Left cardiac atrium (tissue), 4 donors: ENCODE results near the gene UNC45B. TPM values are rescaled to one million over a fixed set of nuclear protein-coding genes. Genes with fewer than 3 reads are reported as not detected.
"Not testable (repeated sequence)": the region's sequence is repeated elsewhere in the genome, so short reads cannot be mapped to it uniquely, and the experiment has no call there.

Experiments used
- ATAC-seq, 2 donors: fragments of 200-7000 bp; cut with Tn5 transposase; one replicate each; pipeline ENCODE4 v1.9.1; 2020; ENCODE audit warnings: mild to moderate bottlenecking in 2 of 2, moderate library complexity in 2 of 2
- DNase-seq: peaks from one replicate; pipeline ENCODE4 v3.0.0-alpha.2; 2020
- intact Hi-C, 2 donors: fragments of 100-400 bp; cut with DNase I; formaldehyde crosslinking; loops; one replicate each; pipeline versions ENCODE4 v1.14.1 to v1.15.1; 2022 to 2023
- long read RNA-seq: library from polyadenylated mRNA; unstranded; transcript quantifications from one replicate; pipeline ENCODE4 v2.0.0, GENCODE V29; 2021
- total RNA-seq, 2 donors: library from RNA; stranded (reverse); fragmentation: NEBNext Ultra II Directional; extraction: Animal tissue kit (Norgen Biotek cat#: 25700); gene quantifications; one replicate each; pipeline ENCODE4 v1.2.1, GENCODE V29; 2021
- donor health status: DM: no; HTN: yes; CAD: no.
- donor health status: DM: no; HTN: yes; CAD: no; lungs with severe emphysema.
- donor health status: DM: yes; HTN: yes; CAD: no.
- donor health status: Dilated cardiomyopathy.

UNC45B gene
- 100 to 1,000 TPM; 120 to 133 TPM for total RNA-seq
- long read RNA-seq, full-length matches to known transcripts, result 178 of 307 reads
- long read RNA-seq, partial matches to known transcripts, result 27 of 307 reads
- long read RNA-seq, other reads (novel, unspliced or antisense), result 102 of 307 reads

DNA sequence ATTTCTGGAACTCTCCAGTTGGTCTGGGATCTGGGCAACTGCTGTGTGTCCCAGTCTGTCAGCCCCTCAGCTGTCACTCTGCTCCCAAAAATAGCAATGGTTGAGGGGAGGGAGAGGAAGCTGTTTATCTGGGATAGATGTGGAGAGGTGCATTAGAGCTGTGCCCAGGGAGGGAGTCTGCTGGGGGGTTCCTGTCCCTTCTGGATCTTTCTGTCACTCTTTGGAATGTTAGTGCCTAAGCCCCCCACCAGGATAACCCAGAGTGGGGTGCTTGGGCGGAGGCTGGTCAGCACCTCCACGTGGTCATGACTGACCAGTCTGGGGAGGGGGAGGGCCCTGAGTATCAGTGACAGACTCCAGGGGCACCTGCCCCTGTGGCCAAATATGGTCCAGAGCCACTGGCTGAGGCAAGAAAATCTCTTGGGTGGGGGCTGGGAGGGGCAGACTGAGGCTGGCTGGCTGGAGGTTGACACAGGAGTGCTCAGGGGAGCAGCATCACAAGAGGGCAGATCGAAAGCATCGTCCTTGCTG, at the start of gene UNC45B:
Gene UNC45B, plus strand, starts transcription at position 443 of the 531 bp plus-strand sequence. CDS start 447 bp downstream, outside the sequence.
- intact Hi-C loops, result no loop called here
- peak; percentile 89 to 91 for ATAC-seq
- peak; percentile 59 for DNase-seq

DNA sequence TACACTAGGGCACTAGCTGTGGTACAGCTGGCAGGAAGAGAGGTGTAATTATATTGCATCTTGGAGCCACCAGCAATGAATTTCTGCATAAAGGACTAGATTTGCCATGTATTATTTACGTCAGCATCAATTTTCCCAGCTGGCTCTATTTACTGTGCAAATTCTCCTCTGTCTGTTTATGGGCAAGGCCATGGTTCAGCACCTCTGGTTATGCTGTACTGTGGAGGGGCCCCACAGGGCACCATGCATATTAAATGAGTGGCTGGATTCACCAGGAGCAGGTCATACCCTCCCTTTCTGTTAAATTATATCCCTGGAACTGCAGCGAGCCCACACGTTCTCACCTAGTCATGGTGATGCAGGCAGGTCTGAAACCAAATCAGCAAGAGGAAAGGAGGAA, 47.7 kb upstream of the UNC45B start:
- no peak for ATAC-seq

GRCh38 chr17:35101036-35101435, 46.6 kb upstream of the UNC45B start:
- DNase-seq, result no peak
- ATAC-seq, result no peak
- intact Hi-C loops, result no loop called here

More for the DNA sequence above, 47.7 kb upstream of the UNC45B start:
- DNase-seq, result no peak
- intact Hi-C loops, result no loop called here

- intact Hi-C loops, result no loop called here
- ATAC-seq (no peak), DNase-seq (no peak)
Measured at GRCh38 chr17:35101725-35102124, 45.9 kb upstream of the UNC45B start.

DNA sequence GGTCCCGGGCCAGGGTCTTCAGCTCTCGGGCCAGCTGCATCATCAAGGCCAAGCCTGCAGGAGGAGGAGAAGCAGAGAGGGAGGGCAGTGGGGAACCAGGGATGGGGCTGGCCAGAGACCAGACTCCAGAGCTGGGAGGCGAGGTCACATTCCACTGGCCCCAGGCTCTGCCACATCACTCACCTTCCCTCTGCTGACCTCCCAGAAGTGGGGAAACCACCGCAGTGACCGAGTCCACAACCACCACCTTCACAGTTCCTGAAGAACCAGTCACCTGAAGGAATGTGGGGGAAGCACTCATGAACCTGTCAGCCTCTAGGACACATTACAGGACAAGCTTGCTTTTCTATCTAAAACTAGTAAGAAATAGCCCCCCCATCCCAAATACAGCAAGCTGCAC, 44.3 kb upstream of the UNC45B start:
- ATAC-seq, result no peak
- DNase-seq, result no peak
- intact Hi-C loops, result no loop called here

GRCh38 chr17:35104844-35105450, 42.7 kb upstream of the UNC45B start:
- intact Hi-C loops, result no loop called here
- DNase-seq, result no peak
- no peak for ATAC-seq

DNA sequence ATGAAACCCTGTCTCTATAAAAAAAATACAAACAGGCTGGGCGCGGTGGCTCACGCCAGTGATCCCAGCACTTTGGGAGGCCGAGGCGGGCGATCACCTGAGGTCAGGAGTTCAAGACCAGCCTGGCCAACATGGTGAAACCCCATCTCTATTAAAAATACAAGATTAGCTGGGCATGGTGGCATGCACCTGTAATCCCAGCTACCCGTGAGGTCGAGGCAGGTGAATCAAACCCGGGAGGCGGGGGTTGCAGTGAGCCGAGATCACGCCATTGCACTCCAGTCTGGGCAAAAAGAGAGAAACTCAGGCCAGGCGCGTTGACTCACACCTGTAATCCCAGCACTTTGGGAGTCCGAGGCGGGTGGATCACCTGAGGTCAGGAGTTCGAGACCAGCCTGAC, 36.8 kb upstream of the UNC45B start:
- intact Hi-C loops, ATAC-seq, DNase-seq: not testable (repeated sequence)

DNA sequence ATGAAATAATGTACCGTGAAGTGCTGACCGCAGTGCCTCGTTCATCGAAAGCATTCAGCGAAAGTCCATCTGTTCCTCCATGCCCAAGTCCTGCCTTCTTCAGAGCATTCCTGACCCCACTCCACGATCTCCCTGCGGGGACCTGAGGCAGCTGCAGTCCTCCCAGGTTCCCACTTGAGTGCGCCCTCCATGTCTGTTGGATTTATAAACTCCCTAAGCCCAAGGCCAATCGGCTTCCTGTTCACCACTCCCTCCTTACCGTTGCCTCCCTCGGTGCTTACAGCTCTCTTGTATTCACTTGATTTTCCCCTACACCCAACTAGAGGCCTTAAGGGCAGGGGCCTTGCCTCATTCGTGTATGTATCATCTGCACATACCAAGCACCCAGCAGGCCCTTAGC, 30.8 kb upstream of the UNC45B start:
- intact Hi-C loops, result no loop called here
- ATAC-seq (no peak), DNase-seq (no peak)

DNA sequence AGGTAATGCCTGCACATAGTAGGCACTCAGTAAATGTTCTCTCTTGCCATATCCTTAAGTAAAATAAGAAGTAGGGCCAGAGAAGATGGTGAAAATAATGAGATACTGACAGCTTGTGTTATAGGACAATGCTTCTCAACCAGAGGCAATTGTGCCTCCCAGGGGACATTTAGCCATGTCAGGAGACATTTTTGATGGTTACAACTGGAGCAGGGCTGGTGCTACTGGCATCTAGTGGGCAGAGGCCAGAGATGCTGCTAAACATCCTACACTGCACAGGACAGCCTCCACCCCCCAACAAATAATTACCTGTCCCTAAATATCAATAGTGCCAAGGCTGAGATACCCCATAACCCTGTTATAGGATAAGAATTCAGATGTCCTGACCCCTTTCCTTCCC, 29.6 kb upstream of the UNC45B start:
- no peak for ATAC-seq
- intact Hi-C loops, result loop anchor here in 1 of 2 donors (2.0 kb wide), 1 partner anchor 697 kb away; no protein-coding TSS in a partner anchor
- no peak for DNase-seq

DNA sequence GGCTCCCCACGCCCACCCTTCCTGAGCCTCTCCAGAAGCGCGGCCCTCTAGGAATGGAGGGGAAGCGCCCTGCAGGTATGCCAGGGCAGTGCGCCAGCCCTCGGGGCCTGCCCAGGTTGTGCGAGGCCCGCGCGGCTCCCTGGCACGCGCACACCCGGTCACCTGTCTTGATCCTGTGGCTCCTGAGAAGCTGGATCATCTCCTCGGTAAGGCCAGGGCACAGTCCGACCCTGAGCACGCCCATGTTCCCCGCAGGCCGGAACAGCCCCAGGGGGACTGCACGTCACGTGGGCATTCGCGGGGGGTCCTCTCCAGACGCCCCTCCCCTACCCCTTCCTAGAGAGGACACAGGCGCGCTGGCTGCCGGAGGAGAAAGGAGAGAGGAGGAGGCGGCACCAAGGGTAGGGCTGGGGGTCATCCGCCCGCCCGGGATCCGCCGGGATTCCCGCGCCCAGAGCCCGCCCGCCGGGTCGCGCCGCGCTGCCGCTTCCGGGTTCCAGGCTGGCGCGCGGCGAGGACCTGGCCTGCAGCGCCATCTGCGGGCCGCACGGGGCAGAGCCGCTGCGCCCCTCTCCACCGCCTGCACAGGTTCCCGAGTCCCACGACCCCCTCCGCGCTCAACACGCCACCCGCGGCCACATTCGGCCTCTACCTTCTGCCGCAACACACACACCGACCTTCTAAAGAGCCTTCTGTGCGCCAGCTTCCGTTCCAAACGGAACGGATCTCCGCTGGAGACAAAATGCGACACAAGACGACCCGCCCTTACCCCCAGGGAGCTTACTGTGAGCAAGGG, 28.0 kb upstream of the UNC45B start, which contains the start of gene RAD51D:
Gene RAD51D, minus strand, starts transcription at position 491 of the 796 bp plus-strand sequence. Its CDS starts 247 bp downstream, at position 244.
- peak; percentile 97 for ATAC-seq
- DNase-seq, result peak; percentile 73
- intact Hi-C loops, result loop anchor here (2.0 to 10.0 kb wide), 3 partner anchors 575 to 699 kb away; no protein-coding TSS in a partner anchor

- intact Hi-C loops, result loop anchor here (5.0 to 10.0 kb wide), 2 partner anchors 577 to 579 kb away; no protein-coding TSS in a partner anchor
- no peak for ATAC-seq
- DNase-seq, result no peak
Measured at GRCh38 chr17:35121315-35121714, 26.3 kb upstream of the UNC45B start, which contains the start of gene FNDC8. TSS of gene FNDC8 (plus strand) at chr17:35121615. CDS start at chr17:35121694, 79 bp downstream.

GRCh38 chr17:35127751-35128514, 19.7 kb upstream of the UNC45B start:
- intact Hi-C loops, result loop anchor here in 1 of 2 donors (10.0 kb wide), 1 partner anchor 583 kb away; no protein-coding TSS in a partner anchor
- peak; percentile 77 to 87 for ATAC-seq
- DNase-seq, result peak; percentile 59

GRCh38 chr17:35129154-35129972, 18.3 kb upstream of the UNC45B start:
- no peak for DNase-seq
- intact Hi-C loops, result loop anchor here in 1 of 2 donors (10.0 kb wide), 1 partner anchor 585 kb away; no protein-coding TSS in a partner anchor
- peak in 1 of 2 donors; percentile 16 for ATAC-seq

GRCh38 chr17:35129973-35130351, 17.7 kb upstream of the UNC45B start:
- intact Hi-C loops, result loop anchor here in 1 of 2 donors (10.0 kb wide), 1 partner anchor 585 kb away; no protein-coding TSS in a partner anchor
- no peak for DNase-seq
- no peak for ATAC-seq

- no peak for DNase-seq
- intact Hi-C loops, result no loop called here
- no peak for ATAC-seq
Measured at GRCh38 chr17:35130392-35130791, 17.2 kb upstream of the UNC45B start.

DNA sequence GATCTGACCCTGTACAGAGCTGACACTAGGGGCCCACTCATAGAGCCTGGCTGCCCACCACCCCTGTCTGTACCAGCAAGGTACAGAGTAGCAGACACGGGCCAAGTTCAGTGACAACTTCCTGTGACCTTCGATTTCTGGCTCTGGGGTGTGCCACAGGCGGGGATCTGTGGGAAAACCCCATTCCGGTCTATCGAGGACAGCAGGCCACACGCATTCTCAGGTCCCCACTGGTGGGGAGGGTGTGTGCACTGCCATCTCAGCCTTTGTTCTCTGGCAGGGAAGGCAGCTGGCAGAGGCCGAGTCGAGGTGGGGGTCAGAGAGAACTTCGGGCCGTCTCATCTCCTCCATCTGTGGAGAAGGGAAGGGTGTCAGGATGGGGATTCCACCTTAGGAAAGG, 15.5 kb upstream of the UNC45B start:
- intact Hi-C loops, result no loop called here
- no peak for ATAC-seq
- no peak for DNase-seq

DNA sequence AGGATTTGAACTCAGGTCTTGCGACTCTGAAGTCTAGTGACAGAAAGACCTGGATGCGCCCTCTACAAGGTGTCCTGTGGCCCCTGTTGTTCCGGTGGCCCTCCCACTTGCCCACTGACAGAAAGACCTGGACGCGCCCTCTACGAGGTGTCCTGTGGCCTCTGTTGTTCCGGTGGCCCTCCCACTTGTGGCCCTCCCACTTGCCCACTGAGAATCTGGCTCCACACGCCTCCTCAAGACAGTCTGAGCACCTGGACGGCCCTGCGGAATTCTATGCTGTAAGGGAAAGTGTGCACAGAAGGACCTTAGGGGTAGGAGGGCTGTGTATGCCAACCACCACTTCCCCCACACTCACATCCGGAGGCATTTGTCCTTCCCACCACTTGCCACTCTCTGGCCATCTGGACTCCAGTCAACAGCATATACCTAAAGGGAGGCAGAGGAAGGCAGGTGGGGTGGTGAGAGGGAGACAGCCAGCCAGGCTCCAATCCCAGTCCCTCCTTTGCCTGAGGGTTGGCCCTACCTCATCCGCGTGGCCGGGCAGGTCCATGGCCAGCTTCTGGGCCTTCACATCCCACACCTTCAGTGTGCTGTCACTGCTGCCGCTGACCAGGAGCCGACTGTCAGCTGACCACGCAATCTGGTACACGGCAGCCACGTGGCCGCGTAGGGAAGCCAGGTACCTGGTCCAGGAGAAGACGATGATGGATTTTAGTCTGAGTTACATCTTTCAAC, 14.6 kb upstream of the UNC45B start:
- DNase-seq (no peak), ATAC-seq (no peak)
- intact Hi-C loops, result no loop called here
